Stimulated activated naive CD4-positive, alpha-beta T cell (primary cell): Measurements from ENCODE around the gene MZB1.

Experiments
- DNase-seq, 6 experiments: peaks; one replicate each; lab custom pipeline; 2025; lab: John Stamatoyannopoulos, UW

The MZB1 gene, protein sequence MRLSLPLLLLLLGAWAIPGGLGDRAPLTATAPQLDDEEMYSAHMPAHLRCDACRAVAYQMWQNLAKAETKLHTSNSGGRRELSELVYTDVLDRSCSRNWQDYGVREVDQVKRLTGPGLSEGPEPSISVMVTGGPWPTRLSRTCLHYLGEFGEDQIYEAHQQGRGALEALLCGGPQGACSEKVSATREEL

DNA sequence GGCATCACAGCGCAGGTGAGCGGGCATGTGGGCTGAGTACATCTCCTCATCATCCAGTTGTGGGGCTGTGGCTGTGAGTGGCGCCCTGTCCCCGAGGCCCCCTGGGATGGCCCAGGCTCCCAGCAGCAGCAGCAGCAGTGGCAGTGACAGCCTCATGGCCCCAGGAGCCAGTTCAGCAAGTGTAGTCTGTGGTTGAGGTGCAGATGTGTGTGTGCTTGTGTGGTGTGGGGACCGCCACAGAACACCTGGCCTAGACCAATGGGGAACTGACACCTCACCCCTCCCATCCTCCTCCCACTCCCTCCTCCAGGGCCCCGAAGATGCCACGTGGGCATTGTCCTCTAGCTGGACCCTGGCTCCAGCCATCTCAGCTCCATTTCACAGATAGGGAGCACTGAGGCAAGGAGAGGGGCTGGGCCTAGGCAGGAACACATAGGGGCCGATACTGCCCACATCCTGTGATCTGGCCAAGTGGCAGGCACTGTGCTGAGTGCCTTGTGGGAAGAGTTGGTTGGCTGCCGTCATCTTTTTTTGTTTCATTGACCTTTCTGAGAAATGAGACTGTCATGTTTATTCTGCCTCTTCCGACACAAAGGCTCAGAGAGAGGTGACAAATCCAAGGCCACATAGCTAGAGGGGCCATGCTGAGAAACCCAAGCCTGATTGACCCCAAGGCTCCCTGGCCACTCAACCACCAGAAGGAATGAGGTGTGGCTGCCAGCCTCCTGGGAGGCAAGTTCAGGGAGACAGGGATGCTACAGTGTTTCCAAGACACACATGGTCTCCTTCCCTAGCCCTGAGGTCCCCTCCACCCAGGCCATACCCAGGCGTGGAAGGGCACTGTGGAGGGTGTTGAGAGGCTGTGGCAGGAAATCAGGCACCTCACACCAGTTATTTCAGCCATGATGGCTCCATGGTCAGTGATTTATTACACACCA, at the start of gene MZB1:
Gene MZB1, minus strand, starts transcription at position 213 of the 938 bp plus-strand sequence. Its CDS starts 57 bp downstream, at position 156.
- DNase-seq: no peak

DNA sequence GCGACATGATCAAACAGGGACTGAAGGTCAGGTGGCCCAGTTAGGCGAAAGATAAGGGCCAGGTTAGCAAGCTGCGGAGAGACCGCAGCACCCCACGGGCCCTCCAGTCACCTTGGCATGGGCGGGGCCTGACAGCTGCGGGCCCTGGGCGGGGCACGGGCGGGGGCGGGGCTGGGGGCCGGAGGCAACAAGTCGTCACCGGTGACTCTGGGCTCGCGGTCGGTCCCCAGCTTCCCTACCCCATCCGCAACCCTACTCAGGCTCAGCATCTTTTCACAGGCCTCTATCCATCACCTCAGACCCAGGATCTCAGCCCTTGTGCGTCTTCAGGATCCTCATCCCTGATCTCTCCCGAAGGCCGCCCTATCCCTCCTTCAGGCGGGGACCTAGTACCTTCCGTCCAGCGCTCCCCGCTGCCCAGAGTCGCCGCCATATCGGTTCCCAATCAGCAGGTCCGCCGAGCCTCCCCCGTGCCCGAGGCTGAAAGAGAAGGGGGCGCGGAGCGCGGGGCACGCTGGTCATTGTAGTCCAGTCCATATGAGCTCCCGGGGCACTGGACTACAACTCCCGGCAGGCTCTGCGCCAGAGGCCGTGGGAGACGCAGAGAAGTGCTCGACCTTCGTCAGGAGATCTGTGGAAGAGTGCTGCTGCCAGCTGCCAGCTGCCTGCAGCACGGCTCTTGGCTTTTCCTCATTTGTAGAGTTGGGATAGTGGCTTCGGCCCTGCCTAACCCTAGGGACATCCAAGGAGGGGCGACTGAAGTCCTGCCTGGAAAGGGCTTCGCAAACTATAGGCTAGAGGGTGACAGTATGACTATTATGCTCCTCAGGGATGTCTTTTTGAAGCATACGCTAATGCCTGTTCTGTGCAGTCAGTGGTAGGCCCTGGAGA, 49.5 kb upstream of the MZB1 start, which contains the start of gene DNAJC18:
Gene DNAJC18, minus strand, starts transcription at position 513 of the 891 bp plus-strand sequence. Its CDS starts 80 bp downstream, at position 433.
- DNase-seq: peak; percentile 75 to 92 (median 84)

DNA sequence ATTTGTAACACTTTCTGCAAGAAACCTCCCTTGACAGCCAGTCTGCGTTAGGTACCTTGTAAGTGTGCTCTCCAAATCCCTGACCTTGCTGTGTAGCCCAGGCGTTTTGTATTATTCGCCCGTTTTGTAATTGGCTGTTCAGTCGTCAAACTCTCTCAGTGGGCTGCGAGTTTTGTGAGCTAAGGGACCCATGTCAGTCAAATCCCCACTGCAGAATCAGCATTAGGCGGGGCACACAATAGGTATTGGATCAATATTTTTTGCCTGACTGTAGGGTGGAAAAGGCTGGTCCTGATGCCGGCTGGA, 48.9 kb upstream of the MZB1 start:
- DNase-seq: no peak

DNA sequence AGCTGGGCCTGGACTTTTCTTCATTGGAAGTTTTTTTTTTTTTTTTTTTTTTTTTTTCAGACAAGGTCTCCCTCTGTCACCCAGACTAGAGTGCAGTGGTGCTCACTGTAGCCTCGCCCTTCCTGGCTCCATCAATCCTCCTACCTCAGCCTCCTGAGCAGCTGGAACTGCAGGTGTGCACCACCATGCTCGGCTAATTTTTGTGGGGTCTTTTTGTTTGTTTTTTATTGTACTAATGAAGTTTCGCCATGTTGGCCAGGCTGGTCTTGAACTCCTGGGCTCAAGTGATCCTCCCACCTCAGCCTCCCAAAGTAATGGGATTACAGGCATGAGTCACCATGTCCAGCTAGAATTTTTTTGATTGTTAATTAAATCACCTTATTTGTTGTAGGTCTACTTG, 46.0 kb upstream of the MZB1 start:
- no peak for DNase-seq

DNA sequence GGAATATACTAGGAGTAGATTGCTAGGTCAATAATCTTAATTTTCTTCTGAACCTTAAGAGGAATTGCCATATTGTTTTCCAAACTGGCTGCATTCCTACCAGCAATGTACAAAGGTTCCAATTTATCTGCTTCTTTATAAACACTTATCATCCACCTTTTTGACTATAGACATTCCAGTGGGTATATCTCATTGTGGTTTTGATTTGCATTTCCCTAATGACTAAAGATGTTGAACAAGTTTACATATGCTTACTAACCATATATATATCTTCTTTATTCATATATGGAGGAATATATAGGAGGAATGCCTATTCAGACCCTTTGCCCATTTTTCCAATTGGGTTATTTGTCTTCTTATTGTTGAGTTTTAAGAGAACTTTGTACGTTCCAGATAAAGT, 42.0 kb upstream of the MZB1 start:
- no peak for DNase-seq

DNA sequence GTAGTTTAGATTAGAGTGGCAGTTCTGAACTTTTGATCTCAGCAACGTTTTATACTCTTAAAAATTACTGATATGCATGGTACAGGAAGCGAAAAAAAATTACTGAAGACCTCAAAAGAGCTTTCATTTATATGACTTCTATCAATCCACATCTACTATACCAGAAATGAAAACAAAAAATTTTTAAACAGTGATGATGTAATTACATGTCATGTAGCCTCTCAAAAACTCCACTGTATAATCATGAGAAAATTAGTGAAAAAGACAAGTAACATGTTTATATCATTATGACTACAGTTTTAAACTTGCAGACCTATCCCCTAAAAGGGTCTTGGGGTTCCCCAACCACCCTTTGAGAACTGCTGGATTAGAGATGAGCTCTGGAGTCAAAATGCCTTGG, 40.3 kb upstream of the MZB1 start:
- DNase-seq: peak in 3 of 6 experiments; percentile 36 to 43 (median 43)

DNA sequence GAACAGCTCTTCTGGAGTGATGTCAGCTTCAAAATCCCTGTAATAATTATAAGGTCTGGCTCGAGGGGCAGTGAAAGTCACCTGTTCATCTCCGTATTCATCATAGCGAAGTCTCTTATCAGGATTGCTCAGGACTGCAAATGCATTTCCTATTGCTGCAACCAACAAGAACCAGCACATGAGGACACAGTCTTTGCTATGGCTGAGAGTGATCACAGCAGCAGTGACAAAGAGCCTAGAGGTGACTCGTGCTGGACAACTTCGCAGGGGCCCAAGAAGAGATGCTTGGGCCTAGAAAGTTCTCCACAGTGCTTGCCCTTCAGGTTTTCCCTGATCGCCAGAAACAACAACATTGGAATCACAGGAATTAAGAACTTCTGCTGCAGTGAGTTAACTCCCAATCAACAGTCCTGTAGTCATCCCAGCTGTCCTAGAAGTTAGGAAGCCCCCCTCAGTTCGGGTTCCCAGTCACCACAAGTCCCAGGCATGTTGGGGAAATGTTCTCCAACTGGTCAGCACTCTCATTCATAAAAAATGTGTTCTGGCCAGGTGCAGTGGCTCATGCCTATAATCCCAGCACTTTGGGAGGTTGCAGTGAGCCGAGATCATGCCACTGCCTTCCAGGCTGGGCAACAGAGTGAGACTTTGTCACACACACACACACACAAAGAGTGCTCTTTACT, 36.6 kb upstream of the MZB1 start:
- no peak for DNase-seq

DNA sequence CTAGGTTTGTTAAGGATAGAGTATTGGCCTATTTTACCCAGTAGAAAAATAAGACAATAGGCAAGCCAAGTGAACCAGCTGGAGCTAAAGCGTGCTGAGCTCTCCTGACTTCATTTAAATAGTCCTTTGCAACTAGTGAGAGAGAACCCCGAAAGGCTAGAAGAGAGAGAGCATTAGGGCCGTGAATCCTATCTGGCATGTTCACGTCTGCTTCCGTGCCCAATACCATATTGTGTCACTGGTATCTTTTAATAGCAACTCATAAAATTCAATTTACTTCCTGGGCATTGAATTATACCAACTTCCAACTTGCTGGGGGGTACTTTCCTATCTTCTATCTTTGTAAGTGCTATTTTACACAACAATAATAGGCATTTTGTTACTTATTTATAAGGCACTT, 35.8 kb upstream of the MZB1 start:
- DNase-seq: no peak

DNA sequence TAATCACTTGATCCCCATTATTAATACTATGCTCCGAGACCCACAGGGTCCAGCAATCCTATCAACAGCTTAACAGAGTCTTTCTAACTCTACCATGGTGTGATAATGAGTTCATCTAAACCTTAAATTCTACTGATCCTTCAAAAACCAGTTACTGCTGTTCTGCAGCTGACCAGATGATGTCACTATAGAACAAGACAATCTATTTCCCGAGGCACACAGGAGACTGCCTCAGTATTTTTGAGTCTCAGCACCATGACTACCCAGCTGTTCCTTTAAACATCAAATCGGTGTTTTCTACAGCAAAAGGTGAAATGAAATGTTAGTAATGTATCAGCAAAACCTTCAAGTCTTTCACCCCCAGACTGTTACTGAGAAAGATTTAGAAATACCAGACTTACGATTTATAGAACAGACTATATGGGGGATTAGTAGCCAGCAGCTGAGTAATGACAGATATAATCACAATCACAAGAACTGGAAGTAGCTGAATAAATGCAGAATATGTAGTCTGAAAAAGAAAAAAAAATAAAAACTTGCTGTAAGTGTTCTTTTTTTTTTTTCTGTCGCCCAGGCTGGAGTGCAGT, 32.7 kb upstream of the MZB1 start:
- DNase-seq: peak in 5 of 6 experiments; percentile 38 to 82 (median 66)

DNA sequence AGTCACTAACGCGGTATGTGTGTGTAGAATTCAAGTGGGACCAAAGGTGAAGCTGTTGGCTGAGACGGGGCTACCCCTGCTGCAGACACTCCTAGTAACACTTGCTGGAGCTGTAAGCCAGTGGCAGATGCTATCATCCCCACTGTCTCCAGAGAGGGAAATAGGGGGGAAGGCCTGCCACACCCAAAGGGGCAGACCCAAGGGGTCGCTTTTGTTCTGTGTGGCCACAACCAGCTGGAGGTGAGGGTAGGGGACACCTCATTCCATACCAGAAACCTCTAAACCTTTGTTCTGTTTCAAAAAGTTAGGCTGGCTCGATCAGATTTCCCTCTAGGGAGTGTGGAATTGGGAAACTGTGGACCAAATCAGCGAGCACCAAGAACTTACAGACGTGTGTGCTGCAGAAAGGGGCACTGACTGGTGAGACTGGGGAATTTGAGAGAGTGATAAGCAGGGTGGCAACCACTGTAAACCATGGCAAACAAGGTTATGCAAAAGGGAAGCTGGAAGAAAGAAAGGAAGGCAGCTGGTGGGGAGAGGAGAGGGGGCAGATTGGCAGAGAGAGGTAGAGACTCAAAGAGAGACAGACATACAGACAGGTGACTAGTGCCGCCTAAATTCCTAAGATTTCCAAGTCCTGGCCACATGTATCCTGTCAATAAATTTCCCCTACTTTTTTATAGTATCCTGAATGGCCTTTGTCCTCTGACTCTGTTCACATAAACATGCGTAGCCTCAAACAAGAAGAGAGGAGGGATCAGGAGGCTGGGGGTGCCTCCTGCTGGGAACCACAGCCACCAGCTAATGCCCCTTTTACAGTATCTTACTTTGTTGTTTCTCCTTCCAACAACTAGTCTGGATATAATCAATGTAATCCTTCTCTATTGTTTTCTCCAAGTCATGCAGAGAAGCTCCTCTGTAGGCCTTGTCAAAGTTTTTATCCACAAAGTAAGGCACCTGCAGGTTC, 29.8 kb upstream of the MZB1 start:
- no peak for DNase-seq

DNA sequence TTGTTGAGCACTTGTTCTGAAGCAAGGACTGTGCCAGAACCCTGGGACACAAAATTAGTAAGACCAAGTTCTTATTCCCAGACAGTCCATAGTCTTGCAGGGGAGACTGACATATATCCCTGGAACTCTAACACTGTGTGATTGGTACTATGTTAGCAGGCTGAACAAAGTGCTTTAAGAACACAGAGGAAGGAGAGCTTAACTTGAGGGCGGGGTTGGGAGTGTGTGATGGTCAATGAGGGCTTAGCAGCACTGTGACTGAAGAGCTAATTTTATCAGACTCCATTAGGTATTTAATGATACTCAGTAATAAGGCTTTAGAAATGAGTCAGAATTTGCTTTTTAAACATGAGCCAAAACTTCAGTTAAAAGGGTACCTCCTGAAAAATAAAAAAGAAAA, 29.1 kb upstream of the MZB1 start:
- DNase-seq: no peak

DNA sequence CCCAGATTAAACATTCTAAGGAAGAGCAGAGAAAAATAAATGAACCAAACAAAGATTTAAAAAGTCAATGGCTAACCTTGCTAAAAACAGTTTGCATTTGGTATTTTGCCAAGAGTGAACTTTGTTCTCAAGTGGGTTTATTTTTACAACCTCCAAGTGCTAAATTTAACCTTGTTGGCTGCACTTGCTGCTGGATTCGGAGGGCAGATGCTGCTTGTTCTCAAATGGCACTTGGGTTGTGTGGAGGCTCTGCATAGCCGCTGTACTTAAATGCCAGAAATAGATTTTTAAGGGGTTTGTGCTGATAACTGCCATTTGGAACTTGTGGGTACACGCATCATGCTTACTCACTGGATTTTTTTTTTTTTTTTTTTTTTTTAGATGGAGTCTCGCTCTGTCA, 27.5 kb upstream of the MZB1 start:
- no peak for DNase-seq

DNA sequence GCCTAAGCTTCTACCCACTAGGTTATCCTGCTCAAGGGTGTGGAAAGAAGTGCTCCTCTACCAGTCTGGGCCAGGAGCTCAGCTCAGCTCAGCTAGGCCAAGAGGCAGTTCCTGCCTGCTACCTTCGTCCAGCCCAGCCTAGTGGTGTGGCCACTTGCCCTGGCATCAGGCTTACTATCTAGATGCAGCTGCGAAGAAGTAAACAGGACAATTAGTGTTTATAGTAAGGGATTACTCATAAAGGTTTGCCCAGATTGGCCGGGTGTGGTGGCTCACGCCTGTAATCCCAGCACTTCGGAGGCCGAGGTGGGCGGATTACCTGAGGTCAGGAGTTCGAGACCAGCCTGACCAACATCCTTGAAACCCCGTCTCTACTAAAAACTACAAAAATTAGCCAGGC, 26.9 kb upstream of the MZB1 start:
- DNase-seq: no peak

DNA sequence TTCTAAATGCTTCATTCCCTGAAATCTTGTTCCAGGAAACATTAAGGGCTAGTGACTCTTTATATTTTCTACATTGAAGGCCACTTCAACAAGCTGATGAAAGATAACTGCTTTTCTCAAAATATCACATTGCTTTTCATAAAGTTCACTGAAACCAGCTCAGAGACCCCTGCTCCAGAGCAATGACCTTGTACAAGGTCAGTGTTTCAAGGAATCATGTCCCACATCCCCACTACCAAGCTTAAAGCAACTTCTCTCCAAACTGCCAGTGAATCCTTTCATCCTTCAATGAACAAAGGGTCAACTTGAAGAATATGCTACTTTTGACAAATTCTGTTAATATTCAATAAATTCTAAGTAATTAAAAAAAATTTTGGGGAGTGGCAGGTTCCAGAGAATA, 26.2 kb upstream of the MZB1 start:
- no peak for DNase-seq

DNA sequence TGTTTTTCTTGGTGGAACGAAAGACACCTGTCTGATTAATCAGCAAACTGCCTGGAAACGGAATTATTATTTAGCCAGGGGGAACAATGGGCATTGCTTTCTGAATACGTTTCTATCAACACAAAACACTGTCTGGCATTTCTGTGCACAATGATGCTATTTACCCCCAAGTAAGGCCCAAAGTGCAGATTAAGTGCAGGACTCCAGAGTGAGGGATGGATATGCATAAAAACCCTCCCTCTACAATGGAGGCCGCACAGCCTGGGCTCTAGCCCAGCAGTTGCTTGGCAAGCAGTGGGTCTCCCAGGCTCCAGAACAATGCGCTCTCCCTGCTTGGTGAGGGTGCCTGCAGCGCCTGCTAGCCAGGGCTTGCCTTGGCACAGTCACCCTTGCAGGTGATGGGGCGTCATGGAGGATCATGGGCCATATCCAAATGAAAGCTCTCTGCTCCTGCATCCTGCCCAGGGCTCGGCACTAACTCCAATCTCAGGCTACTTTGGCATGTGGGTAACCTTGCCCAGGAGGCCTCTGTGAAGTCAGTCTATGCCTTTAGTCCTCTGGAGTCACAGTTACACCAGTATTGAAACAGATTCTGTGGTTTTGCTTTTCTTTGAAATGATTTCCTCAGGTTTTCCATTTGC, 25.6 kb upstream of the MZB1 start:
- DNase-seq: no peak

DNA sequence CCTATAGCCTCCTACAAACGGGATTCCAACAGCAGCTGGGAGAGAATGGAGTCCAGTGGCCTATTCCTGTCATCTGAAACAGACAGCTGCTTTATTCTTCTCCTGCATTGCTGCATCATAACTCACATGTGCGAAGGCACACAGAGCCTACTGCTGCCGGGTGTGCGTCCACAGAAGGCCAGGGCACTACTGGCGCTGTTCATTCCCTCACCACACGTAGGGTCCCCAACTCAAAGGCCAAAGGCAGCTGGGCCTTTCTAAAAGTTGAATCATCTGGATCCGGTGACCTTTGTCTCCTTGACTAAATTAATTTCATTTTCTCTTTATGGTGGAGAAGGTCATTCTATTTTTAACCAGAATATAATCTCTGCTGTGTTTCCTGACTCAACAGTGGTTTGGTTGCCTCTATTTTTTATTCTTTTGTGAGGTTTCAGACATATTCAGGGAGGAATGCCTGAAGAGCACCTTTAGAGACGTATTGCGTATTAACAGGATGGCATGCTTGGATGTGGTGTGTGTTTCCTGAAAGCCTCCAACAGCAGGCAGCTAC, 24.9 kb upstream of the MZB1 start:
- peak in 3 of 6 experiments; percentile 11 to 32 (median 13) for DNase-seq

DNA sequence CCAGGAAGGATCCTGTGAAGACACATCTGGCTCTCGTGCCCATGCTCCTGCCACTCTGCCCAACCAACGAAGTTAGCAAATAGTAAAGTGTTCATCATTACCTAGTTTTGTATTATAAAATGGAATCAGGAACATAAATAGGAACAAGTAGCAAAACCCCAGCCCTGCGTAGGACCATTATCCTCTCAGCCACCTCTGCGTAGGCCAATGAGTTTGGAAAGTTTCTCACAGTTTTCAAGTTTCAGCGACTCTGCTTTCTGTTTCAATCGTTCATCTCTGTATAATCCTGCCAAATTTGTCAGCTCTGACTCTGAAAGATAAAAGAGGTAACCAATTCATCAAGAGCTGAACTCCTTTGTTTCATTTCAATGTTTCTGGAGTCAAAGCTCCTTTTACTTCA, 24.2 kb upstream of the MZB1 start:
- no peak for DNase-seq

DNA sequence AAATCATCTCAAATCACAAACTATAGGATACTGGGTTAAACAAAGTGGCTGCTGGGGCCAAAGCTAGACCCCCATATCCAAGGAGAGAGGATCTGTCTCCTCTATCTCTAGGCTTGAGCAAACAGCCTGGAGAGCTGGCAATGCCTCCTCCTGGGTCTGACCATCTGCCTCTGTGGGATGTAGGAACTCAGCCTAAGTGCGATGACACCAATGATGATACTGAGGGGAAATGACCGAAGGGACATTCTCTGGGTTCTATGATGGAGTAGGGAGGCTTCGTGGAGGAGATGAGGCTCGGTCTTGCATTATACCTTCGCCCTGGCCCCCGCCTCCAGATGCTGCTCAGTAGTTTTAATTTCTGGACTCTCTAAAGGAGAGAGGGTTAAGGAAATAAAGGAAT, 23.4 kb upstream of the MZB1 start:
- no peak for DNase-seq
